SK-N-SH treated with all-trans-retinoic acid at 6 μM for 48 hours (cell line): ENCODE results near the gene IL23R.

Experiments
- ZNF70 ChIP-seq: fragments of 450-650 bp; formaldehyde crosslinking; IDR thresholded peaks from 2 replicates; pipeline ENCODE4 v1.5.0; 2020; ENCODE audit warnings: mild to moderate bottlenecking, moderate library complexity
- TF ChIP-seq, protein P1 (sequence below): fragments of 250-450 bp; sonication (Bioruptor Pico); IDR thresholded peaks from 2 replicates; pipeline ENCODE4 v1.8.0; 2020; ENCODE audit warnings: mild to moderate bottlenecking, moderate library complexity, borderline replicate concordance

DNA sequence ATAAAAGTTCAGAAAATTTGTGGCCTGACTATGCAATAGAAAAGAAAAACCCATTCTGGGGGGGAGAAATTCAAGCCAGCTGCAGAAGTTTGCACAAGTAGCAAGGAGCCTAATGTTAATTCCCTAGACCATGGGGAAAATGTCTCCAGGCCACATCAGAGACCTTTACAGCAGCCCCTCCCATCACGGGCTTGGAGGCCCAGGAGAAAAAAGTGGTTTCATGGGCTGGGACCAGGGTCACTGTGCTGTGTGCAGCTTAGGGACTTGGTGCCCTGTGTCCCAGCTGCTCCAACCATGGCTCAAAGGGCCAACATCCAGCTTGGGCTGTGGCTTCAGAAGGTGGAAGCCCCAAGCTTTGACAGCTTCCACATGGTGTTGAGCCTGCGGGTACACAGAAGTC, 42.0 kb downstream of the IL23R start:
- TF ChIP-seq ZNF70 (CRISPR knock-in tag): no peak
- TF ChIP-seq, protein P1, sequence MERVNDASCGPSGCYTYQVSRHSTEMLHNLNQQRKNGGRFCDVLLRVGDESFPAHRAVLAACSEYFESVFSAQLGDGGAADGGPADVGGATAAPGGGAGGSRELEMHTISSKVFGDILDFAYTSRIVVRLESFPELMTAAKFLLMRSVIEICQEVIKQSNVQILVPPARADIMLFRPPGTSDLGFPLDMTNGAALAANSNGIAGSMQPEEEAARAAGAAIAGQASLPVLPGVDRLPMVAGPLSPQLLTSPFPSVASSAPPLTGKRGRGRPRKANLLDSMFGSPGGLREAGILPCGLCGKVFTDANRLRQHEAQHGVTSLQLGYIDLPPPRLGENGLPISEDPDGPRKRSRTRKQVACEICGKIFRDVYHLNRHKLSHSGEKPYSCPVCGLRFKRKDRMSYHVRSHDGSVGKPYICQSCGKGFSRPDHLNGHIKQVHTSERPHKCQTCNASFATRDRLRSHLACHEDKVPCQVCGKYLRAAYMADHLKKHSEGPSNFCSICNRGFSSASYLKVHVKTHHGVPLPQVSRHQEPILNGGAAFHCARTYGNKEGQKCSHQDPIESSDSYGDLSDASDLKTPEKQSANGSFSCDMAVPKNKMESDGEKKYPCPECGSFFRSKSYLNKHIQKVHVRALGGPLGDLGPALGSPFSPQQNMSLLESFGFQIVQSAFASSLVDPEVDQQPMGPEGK (CRISPR knock-in tag): no peak
